HG03460 (cell line): ENCODE results near the gene ABITRAM.
"Not testable (repeated sequence)": the region's sequence is repeated elsewhere in the genome, so short reads cannot be mapped to it uniquely, and the experiment has no call there.

ENCODE experiments used
- ATAC-seq: cut with Tn5 transposase; IDR thresholded peaks from one replicate; pipeline ENCODE4 v1.9.1; 2021; ENCODE audit not compliant: unreplicated experiment

The ABITRAM gene

GRCh38 chr9:108934323-108934893 is at the start of gene ABITRAM:
ABITRAM (plus strand) TSS chr9:108934400; CDS start chr9:108934487, 87 bp downstream.
- peak; percentile 78 for ATAC-seq

GRCh38 chr9:108884701-108885100 is 49.5 kb upstream of the ABITRAM start:
- ATAC-seq = no peak

- peak; percentile 98 for ATAC-seq
These were observed 48.4 kb upstream of the ABITRAM start for GRCh38 chr9:108885643-108886348.

- ATAC-seq = not testable (repeated sequence)
These were observed 47.5 kb upstream of the ABITRAM start for GRCh38 chr9:108886594-108887271.

GRCh38 chr9:108889649-108890067 is 44.5 kb upstream of the ABITRAM start:
- no peak for ATAC-seq

GRCh38 chr9:108894225-108894997 is 39.8 kb upstream of the ABITRAM start:
- ATAC-seq = no peak

- no peak for ATAC-seq
These were observed 36.7 kb upstream of the ABITRAM start for GRCh38 chr9:108897324-108898096.

- ATAC-seq = not testable (repeated sequence)
These were observed 35.0 kb upstream of the ABITRAM start for GRCh38 chr9:108899023-108899695.

GRCh38 chr9:108900176-108900575 is 34.0 kb upstream of the ABITRAM start:
- ATAC-seq = no peak

GRCh38 chr9:108903420-108904103 is 30.6 kb upstream of the ABITRAM start:
- no peak for ATAC-seq

GRCh38 chr9:108904161-108904560 is 30.0 kb upstream of the ABITRAM start:
- ATAC-seq = no peak

GRCh38 chr9:108905494-108905893 is 28.7 kb upstream of the ABITRAM start:
- ATAC-seq = no peak

GRCh38 chr9:108910402-108910801 is 23.8 kb upstream of the ABITRAM start:
- no peak for ATAC-seq

- ATAC-seq = no peak
These were observed 23.3 kb upstream of the ABITRAM start for GRCh38 chr9:108910914-108911313.

- ATAC-seq = no peak
These were observed 22.4 kb upstream of the ABITRAM start for GRCh38 chr9:108911820-108912219.

GRCh38 chr9:108913391-108913790 is 20.8 kb upstream of the ABITRAM start:
- no peak for ATAC-seq

- ATAC-seq = no peak
These were observed 14.7 kb upstream of the ABITRAM start for GRCh38 chr9:108919517-108919916.

- ATAC-seq = not testable (repeated sequence)
These were observed 13.8 kb upstream of the ABITRAM start for GRCh38 chr9:108920401-108920800.

- no peak for ATAC-seq
These were observed 13.0 kb upstream of the ABITRAM start for GRCh38 chr9:108921200-108921599.
